Spleen (tissue), 11 donors: ENCODE data around the gene RNF166. TPM values are rescaled to one million over a fixed set of nuclear protein-coding genes. Genes with fewer than 3 reads are reported as not detected.

Experiments
- DNase-seq: peaks from one replicate; pipeline ENCODE4 v3.0.0-alpha.2; 2020
- H3K27ac ChIP-seq, 8 donors: fragments of 200-600 bp; sonication (generic) in 7 of 8; 1 replicate in 4 of 8; 2 replicates in 4 of 8; pipeline versions ENCODE4 v1.5.0 to v1.8.0; 2016 to 2021; ENCODE audit warnings: inconsistent platforms in 4 of 8, mild to moderate bottlenecking in 4 of 8, moderate library complexity in 1 of 8
- H3K27me3 ChIP-seq, 7 donors: fragments of 200-600 bp; sonication (generic) in 6 of 7; replicated peaks in 1 of 7; 1 replicate in 4 of 7; 2 replicates in 3 of 7; pipeline versions ENCODE4 v1.5.0 to v1.8.0; 2016 to 2021; ENCODE audit warnings: inconsistent platforms in 3 of 7, mild to moderate bottlenecking in 1 of 7
- H3K36me3 ChIP-seq, 6 donors: fragments of 200-600 bp; sonication (generic) in 5 of 6; 1 replicate in 4 of 6; 2 replicates in 2 of 6; pipeline versions ENCODE4 v1.5.0 to v1.8.0; 2016 to 2021; ENCODE audit warnings: inconsistent platforms in 2 of 6
- H3K4me1 ChIP-seq, 6 donors: fragments of 200-600 bp; sonication (generic) in 5 of 6; 1 replicate in 3 of 6; 2 replicates in 3 of 6; pipeline versions ENCODE4 v1.5.0 to v1.8.0; 2016 to 2021; ENCODE audit warnings: inconsistent platforms in 3 of 6
- H3K4me3 ChIP-seq, 8 donors: fragments of 200-600 bp; sonication (generic) in 7 of 8; 1 replicate in 4 of 8; 2 replicates in 4 of 8; pipeline versions ENCODE4 v1.5.0 to v1.8.0; 2016 to 2021; ENCODE audit warnings: inconsistent platforms in 4 of 8, mild to moderate bottlenecking in 4 of 8, moderate library complexity in 2 of 8
- H3K9me3 ChIP-seq, 8 donors: fragments of 200-600 bp; sonication (generic) in 7 of 8; 1 replicate in 4 of 8; 2 replicates in 4 of 8; pipeline versions ENCODE4 v1.5.0 to v1.8.0; 2016 to 2021; ENCODE audit warnings: inconsistent platforms in 4 of 8
- POLR2A ChIP-seq, 3 donors: fragments of 450-650 bp; IDR thresholded peaks; one replicate each; pipeline ENCODE4 v1.5.1; 2017; ENCODE audit warnings: antibody characterized with exemption in 3 of 3, mild to moderate bottlenecking in 1 of 3
- POLR2AphosphoS5 ChIP-seq, 3 donors: sonication (generic); formaldehyde crosslinking; IDR thresholded peaks; one replicate each; pipeline ENCODE4 v1.5.1; 2017; ENCODE audit warnings: antibody characterized with exemption in 3 of 3
- WGBS, 5 donors: extraction: QIAGEN DNeasy Blood & Tissue Kit in 3 of 5; methylation state at CpG; one replicate each; pipeline versions ENCODE4 v1.1.5 to v1.1.7; 2013 to 2018; 5-methylcytosine and 5-hydroxymethylcytosine counted together
- intact Hi-C: fragments of 100-400 bp; cut with DNase I; formaldehyde crosslinking; loops from one replicate; pipeline ENCODE4 v1.15.0; 2023; ENCODE audit warnings: low total_unique reads
- polyA plus RNA-seq, 3 donors: library from polyadenylated mRNA; stranded (reverse); fragments of 200-250 nt; gene quantifications; one replicate each; pipeline ENCODE4 v1.2.1, GENCODE V29; 2013
- total RNA-seq, 7 donors: library from RNA; depleted of rRNA in 3 of 7; stranded (reverse); fragments of >200 nt in 3 of 7; fragmentation: NEBNext Ultra II Directional in 4 of 7; extraction: Animal tissue kit (Norgen Biotek cat#: 25700) in 4 of 7; gene quantifications; one replicate each; pipeline versions ENCODE4 v1.1.0 to v1.2.1, GENCODE V29; 2016 to 2021
- TF ChIP-seq, protein P1 (sequence below), 11 experiments: fragments of 200-600 bp in 7 of 11; fragments of 450-650 bp in 4 of 11; sonication (generic) in 4 of 11; IDR thresholded peaks in 8 of 11; conservative IDR thresholded peaks in 3 of 11; 1 replicate in 7 of 11; 2 replicates in 4 of 11; pipeline versions ENCODE4 v1.4.0 to v1.8.0; 2016 to 2021; ENCODE audit warnings: antibody characterized with exemption in 11 of 11, inconsistent platforms in 4 of 11, mild to moderate bottlenecking in 1 of 11
- donor health status: healthy with polysubstance abuse.
- donor health status: DM: no; HTN: no; CAD: no; lungs with moderate emphysema.
- donor health status: DM: no; HTN: no; CAD: no.
- donor health status: Bipolar disorder and iron deficiency.
- donor health status: healthy.
- donor health status: DM: no; HTN: no; CAD: no.
- donor health status: DM: yes; HTN: yes; CAD: no.

Gene RNF166
- total and polyA plus RNA-seq, 10 donors, result 55.7 to 135 (median 98.8) TPM

DNA sequence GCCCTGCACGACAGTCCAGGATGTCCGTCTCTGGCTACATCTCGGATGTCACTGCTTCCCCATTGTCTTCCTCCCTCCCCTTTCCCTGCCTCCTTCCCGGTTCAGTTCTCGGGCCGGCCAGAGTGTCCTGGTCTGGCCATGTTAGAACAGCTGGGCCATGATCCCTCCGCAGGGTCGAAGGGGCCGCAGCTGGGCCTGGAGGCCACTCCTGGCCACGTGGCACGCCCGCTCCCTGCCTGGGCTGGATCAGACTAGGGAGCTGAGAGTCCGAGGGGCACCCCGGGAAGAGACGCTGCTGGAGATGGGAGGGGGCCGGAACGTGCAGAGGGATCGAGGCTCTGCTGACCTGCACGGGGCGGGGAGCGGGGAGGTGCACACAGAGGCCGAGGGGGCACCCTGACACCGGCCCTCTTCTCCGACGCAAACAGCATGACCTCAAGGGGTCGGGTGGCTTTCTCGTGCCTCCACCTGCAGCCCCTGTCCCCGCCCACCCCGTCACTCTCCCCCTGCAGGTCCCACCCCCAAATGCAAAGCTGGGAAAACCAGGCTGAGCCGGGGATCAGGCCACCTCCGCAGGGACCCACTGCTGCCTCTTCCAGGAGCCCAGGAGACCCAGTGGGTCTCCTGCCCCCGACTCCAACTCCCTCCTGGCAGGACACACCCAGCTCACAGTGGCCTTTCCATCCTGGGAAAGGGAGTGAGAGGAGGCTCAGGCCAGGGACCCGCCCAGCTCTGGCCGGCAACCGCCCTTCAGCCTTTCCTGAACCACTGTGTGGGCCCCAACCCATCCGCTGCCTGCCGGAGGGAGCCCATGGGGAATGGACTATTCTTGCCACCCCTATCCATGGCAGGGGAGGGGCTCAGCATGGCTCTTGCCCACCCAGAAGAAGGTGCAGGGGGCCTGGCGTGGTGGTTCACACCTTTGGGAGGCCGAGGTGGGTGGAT lies 38.6 kb upstream of the RNF166 start:
- Histone ChIP-seq H3K27ac (peak overlapping the region in 6 of 8 donors; percentile 47 to 84 (median 70)), H3K27me3 (no peaks in the 10 kb centered on the region), H3K4me3 (peak overlapping the region in 1 of 8 donors; percentile 5), H3K4me1 (peaks cover 39 to 76% (median 60%) of the 10 kb centered on the region in 6 donors), H3K9me3 (no peaks in the 10 kb centered on the region), H3K36me3 (peaks cover 0 to 59% (median 20%) of the 10 kb centered on the region in 6 donors)
- DNase-seq, result peak; percentile 83
- intact Hi-C loops, result no loop called here
- 68 to 75% (median 71%) methylated on average over 34 to 39 of the region's 39 CpGs for WGBS, 5 donors
- TF ChIP-seq, protein P1, sequence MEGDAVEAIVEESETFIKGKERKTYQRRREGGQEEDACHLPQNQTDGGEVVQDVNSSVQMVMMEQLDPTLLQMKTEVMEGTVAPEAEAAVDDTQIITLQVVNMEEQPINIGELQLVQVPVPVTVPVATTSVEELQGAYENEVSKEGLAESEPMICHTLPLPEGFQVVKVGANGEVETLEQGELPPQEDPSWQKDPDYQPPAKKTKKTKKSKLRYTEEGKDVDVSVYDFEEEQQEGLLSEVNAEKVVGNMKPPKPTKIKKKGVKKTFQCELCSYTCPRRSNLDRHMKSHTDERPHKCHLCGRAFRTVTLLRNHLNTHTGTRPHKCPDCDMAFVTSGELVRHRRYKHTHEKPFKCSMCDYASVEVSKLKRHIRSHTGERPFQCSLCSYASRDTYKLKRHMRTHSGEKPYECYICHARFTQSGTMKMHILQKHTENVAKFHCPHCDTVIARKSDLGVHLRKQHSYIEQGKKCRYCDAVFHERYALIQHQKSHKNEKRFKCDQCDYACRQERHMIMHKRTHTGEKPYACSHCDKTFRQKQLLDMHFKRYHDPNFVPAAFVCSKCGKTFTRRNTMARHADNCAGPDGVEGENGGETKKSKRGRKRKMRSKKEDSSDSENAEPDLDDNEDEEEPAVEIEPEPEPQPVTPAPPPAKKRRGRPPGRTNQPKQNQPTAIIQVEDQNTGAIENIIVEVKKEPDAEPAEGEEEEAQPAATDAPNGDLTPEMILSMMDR (IDR thresholded peaks at IDR 0.05 in 8 of 11, conservative IDR thresholded peaks at IDR 0.05 in 3 of 11), result no peak
- TF ChIP-seq POLR2AphosphoS5 (IDR thresholded peaks at IDR 0.05), result peak in 1 of 3 donors; percentile 57

DNA sequence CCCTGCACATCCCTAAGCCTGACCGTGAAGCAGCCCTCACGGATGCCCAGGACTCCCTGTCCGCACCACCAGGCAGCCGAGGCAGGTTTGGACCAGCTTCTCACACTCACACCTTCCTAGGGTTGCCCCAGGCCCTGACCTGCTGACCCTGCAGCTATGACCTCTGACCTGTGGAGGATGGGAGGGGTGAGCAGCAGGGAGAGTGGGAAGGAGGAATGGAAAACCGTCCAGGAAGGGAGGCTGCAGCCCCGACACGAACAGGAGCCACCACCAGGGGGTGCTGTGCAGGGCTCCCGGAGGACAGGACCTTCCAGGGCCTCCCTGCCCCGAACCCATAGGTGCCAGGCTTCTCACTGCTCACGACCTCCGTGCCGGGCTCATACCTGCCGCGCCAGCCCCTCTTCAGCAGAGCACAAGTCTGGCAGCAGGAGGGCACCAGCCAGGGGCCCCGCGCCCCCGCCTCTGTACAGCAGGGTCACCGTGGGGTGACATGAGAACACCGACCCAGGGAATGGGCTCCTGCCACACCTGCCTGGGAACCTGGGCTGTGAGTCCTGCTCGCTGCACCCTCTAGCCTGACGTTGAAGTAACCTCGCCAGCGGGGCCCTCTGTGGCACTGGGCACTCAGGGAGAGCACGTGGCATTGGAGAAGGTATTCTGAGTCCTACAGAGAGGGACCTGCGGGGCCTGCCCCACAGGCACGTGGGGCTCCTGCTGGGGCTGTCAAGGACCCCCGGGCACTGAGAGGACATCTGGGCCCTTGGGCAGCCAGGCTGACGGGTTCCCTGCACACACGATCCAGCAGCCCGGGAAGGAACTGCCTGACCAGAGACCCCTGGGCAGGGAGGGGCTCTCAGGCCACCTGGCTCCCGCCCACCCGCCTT lies 37.7 kb upstream of the RNF166 start:
- Histone ChIP-seq H3K27me3 (no peaks in the 10 kb centered on the region), H3K9me3 (no peaks in the 10 kb centered on the region), H3K4me3 (peak overlapping the region in 1 of 8 donors; percentile 5), H3K27ac (peak overlapping the region in 5 of 8 donors; percentile 33 to 84 (median 68)), H3K4me1 (peaks cover 39 to 84% (median 64%) of the 10 kb centered on the region in 6 donors), H3K36me3 (peaks cover 0 to 60% (median 23%) of the 10 kb centered on the region in 6 donors)
- WGBS, 5 donors, result 61 to 64% (median 62%) methylated on average over 30 to 32 of the region's 32 CpGs
- DNase-seq, result peak; percentile 94
- intact Hi-C loops, result no loop called here
- TF ChIP-seq, protein P1 (IDR thresholded peaks at IDR 0.05 in 8 of 11, conservative IDR thresholded peaks at IDR 0.05 in 3 of 11), result peak; percentile 71 to 95 (median 89)
- TF ChIP-seq POLR2AphosphoS5 (IDR thresholded peaks at IDR 0.05), result peak; percentile 24 to 57 (median 51)
- TF ChIP-seq POLR2A (IDR thresholded peaks at IDR 0.05), result no peak

DNA sequence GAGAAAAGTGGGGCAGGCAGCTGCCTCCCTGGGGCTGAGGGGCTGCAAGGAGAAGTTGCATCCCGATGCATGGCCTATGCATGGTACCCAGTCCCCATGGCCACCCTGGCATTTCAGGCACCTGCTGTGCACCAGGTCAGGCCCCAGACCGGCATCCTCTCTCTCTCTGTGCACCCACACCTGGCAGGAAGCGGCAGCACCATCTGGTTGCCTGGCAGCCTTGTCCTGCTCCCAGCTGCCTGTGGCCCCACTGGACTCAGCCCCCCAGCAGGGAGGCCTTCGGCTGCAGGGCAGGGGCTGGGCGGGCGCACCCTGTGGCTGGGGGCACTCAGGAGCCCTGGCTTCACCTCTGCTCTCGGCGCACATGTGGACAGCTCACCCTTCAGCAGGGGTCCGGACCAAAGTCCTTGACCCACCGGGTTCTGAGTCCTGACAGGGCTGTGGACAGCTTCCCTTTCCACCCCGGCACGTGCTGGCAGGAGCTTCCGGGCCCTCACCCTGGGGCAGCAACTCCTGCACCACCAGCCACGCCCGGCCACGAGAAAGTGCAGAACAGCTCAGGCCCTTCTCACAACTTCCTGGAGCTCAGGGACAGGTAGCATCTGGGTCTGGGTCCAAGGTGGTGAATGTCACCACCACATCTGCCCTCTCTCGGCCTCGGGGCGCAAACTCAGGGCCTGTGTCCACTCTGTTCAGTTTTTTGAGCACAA lies 36.8 kb upstream of the RNF166 start:
- Histone ChIP-seq H3K4me3 (no peak overlapping the region), H3K36me3 (peaks cover 0 to 62% (median 25%) of the 10 kb centered on the region in 6 donors), H3K9me3 (no peaks in the 10 kb centered on the region), H3K27me3 (no peaks in the 10 kb centered on the region), H3K4me1 (peaks cover 39 to 87% (median 70%) of the 10 kb centered on the region in 6 donors), H3K27ac (no peak overlapping the region)
- WGBS, 5 donors, result 73 to 82% (median 77%) methylated on average over 13 to 19 of the region's 19 CpGs
- TF ChIP-seq, protein P1 (IDR thresholded peaks at IDR 0.05 in 8 of 11, conservative IDR thresholded peaks at IDR 0.05 in 3 of 11), result no peak
- TF ChIP-seq POLR2A (IDR thresholded peaks at IDR 0.05) (no peak), POLR2AphosphoS5 (IDR thresholded peaks at IDR 0.05) (peak in 2 of 3 donors; percentile 31 to 54)
- DNase-seq, result no peak
- intact Hi-C loops, result no loop called here
